Upper lobe of right lung (tissue), 1 donor: ENCODE results near the gene FST. TPM values are rescaled to one million over a fixed set of nuclear protein-coding genes. Genes with fewer than 3 reads are reported as not detected.
A peak's percentile ranks its signal among the peaks of the same experiment; 100 is the strongest.

Source experiments
- ATAC-seq: fragments of 200-7000 bp; cut with Tn5 transposase; one replicate; pipeline ENCODE4 v1.9.1; 2020; ENCODE audit warnings: mild to moderate bottlenecking, moderate library complexity
- DNase-seq: peaks from one replicate; pipeline ENCODE4 v3.0.0-alpha.2; 2020
- H3K27ac ChIP-seq: fragments of 200-600 bp; one replicate; pipeline ENCODE4 v1.8.0; 2022
- H3K27me3 ChIP-seq: fragments of 200-600 bp; one replicate; pipeline ENCODE4 v1.8.0; 2022; ENCODE audit warnings: mild to moderate bottlenecking
- H3K36me3 ChIP-seq: fragments of 200-600 bp; one replicate; pipeline ENCODE4 v1.8.0; 2022
- H3K4me1 ChIP-seq: fragments of 200-600 bp; one replicate; pipeline ENCODE4 v1.8.0; 2022
- H3K4me3 ChIP-seq: fragments of 200-600 bp; one replicate; pipeline ENCODE4 v1.8.0; 2022; ENCODE audit warnings: mild to moderate bottlenecking
- H3K9me3 ChIP-seq: fragments of 200-600 bp; one replicate; pipeline ENCODE4 v1.8.0; 2022
- CTCF ChIP-seq: fragments of 200-600 bp; IDR thresholded peaks from one replicate; pipeline ENCODE4 v1.8.0; 2022; ENCODE audit warnings: antibody characterized with exemption
- intact Hi-C: fragments of 100-400 bp; cut with DNase I; formaldehyde crosslinking; loops from one replicate; pipeline ENCODE4 v1.11.0; 2022
- total RNA-seq: library from RNA; stranded (reverse); fragmentation: NEBNext Ultra II Directional; extraction: Animal tissue kit (Norgen Biotek cat#: 25700); gene quantifications from one replicate; pipeline ENCODE4 v1.2.1, GENCODE V29; 2021
- donor health status: DM: no; HTN: yes; CAD: no; lungs with severe emphysema.

Gene FST
- total RNA-seq, 1 donor from 2014 or later, result 4.2 TPM

- TF ChIP-seq CTCF, result no peak
- intact Hi-C loops, result loop anchor here (10.0 kb wide), 1 partner anchor 735 kb away; no protein-coding TSS in a partner anchor
- ATAC-seq (peak; percentile 33), DNase-seq (peak; percentile 77)
- no peaks in the 10 kb centered on the region for H3K9me3 ChIP-seq
- peaks cover 3% of the 10 kb centered on the region for H3K27me3 ChIP-seq
- no peaks in the 10 kb centered on the region for H3K36me3 ChIP-seq
- H3K27ac ChIP-seq, result peak overlapping the region; percentile 51
- H3K4me1 ChIP-seq, result peaks cover 3% of the 10 kb centered on the region
- peak overlapping the region; percentile 71 for H3K4me3 ChIP-seq
Measured at GRCh38 chr5:53479590-53480415, 626 bp upstream of the FST start.

GRCh38 chr5:53481159-53481886, 894 bp downstream of the FST start:
- no peak for TF ChIP-seq CTCF
- peaks cover 3% of the 10 kb centered on the region for H3K27me3 ChIP-seq
- H3K27ac ChIP-seq, result peak overlapping the region; percentile 20
- H3K36me3 ChIP-seq, result no peaks in the 10 kb centered on the region
- peak overlapping the region; percentile 71 for H3K4me3 ChIP-seq
- DNase-seq, result no peak
- no peak for ATAC-seq
- H3K9me3 ChIP-seq, result no peaks in the 10 kb centered on the region
- intact Hi-C loops, result no loop called here
- peaks cover 3% of the 10 kb centered on the region for H3K4me1 ChIP-seq

- H3K4me1 ChIP-seq, result peaks cover 3% of the 10 kb centered on the region
- ATAC-seq, result peak; percentile 90
Measured at GRCh38 chr5:53481887-53482716, 1.7 kb downstream of the FST start.

GRCh38 chr5:53482717-53483638, 2.5 kb downstream of the FST start:
- ATAC-seq (peak; percentile 46), DNase-seq (peak; percentile 74)
- H3K4me3 ChIP-seq, result peak overlapping the region; percentile 71
- TF ChIP-seq CTCF, result peak; percentile 15
- H3K36me3 ChIP-seq, result no peaks in the 10 kb centered on the region
- H3K27me3 ChIP-seq, result no peaks in the 10 kb centered on the region
- H3K27ac ChIP-seq, result no peak overlapping the region
- peaks cover 3% of the 10 kb centered on the region for H3K4me1 ChIP-seq
- intact Hi-C loops, result no loop called here
- H3K9me3 ChIP-seq, result no peaks in the 10 kb centered on the region

More at GRCh38 chr5:53481887-53482716, 1.7 kb downstream of the FST start:
- peak; percentile 95 for DNase-seq
- intact Hi-C loops, result no loop called here
- TF ChIP-seq CTCF, result peak; percentile 38
- Histone ChIP-seq H3K27ac (no peak overlapping the region), H3K36me3 (no peaks in the 10 kb centered on the region), H3K27me3 (no peaks in the 10 kb centered on the region), H3K9me3 (no peaks in the 10 kb centered on the region), H3K4me3 (peak overlapping the region; percentile 71)
